Measurements from ENCODE around the gene METTL26.

The METTL26 gene

DNA sequence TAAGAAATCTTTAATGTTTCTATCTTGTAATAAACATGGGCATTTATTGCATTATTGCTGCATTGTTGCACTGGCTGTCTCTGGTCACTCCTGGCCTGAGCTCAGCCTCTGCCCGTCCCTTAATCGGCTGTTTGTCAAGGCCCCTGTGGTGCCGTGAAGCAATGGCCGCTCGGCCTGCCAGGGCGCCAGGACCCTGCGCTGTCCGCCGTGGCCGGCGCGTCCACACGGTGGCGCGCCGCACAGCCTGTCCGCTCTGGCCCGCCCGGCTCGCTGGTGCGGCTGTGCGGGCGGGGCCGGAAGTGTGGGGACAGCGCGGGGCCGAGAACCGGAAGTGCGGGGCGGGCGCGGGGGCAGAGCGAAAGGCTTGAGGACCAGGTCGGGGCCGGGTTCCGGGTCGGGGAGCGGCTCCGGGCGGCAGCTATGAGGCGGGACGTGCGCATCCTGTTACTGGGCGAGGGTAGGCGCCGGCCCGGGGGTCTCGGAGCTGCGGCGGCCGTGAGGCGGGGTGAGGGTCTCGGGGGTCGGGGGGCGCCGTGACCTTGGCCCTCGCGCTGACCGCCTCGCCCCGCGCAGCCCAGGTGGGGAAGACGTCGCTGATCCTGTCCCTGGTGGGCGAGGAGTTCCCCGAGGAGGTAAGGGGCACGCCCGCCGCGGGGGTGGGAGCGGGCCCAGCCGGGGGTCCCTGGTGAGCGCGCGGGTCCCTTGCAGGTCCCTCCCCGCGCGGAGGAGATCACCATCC, 31.8 kb upstream of the METTL26 start, which contains the start of gene RHOT2:
TSS of gene RHOT2 (plus strand) at position 353 of the 739 bp plus-strand sequence. CDS start at position 421, 68 bp downstream.
- Mint-ChIP-seq H3K4me1 (no peaks in the 10 kb centered on the region), H3K27me3 (ENCODE audit: low read depth) (no peaks in the 10 kb centered on the region), H3K27ac (peak within 1 kb of the TSS; percentile 50 to 83 (median 77)), H3K36me3 (ENCODE audit: low read depth) (peaks cover 3% of the 10 kb centered on the region), H3K4me3 (peak within 1 kb of the TSS; percentile 82 to 85 (median 83)), H3K9me3 (no peaks in the 10 kb centered on the region)
- TF ChIP-seq CTCF (IDR thresholded peaks at IDR 0.05; ENCODE audit: unreplicated experiment in 3 of 3) = peak; percentile 84 to 92 (median 92)

- TF ChIP-seq CTCF (IDR thresholded peaks at IDR 0.05; ENCODE audit: unreplicated experiment in 3 of 3) = no peak
- H3K27ac Mint-ChIP-seq = peak overlapping the region; percentile 50 to 83 (median 77)
- H3K4me3 Mint-ChIP-seq = peak overlapping the region; percentile 69 to 76 (median 74)
- H3K27me3 Mint-ChIP-seq (ENCODE audit: low read depth) = no peaks in the 10 kb centered on the region
- no peaks in the 10 kb centered on the region for H3K9me3 Mint-ChIP-seq
- H3K4me1 Mint-ChIP-seq = no peaks in the 10 kb centered on the region
- H3K36me3 Mint-ChIP-seq (ENCODE audit: low read depth) = peaks cover 3% of the 10 kb centered on the region
These were observed 31.1 kb upstream of the METTL26 start for GRCh38 chr16:667113-667779.

DNA sequence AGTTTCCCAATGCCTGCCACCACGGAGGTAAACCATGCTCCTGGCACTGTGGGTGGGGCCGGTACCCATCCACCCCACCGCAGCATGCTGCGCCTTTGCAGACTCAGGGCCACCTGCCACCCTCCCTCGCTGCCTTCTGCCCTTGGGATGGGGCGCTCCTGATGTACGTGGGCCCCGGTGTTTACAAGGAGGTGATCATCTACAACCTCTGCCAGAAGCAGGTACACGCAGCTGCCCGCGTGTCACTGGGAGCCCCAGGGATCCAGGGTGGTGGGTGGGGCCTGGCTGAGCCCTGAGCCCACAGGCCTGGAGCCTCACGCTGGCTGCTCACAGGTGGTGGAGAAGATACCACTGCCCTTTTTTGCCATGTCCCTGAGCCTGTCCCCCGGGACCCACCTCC, 30.5 kb upstream of the METTL26 start:
- TF ChIP-seq CTCF (IDR thresholded peaks at IDR 0.05; ENCODE audit: unreplicated experiment in 3 of 3) = no peak
- no peaks in the 10 kb centered on the region for H3K9me3 Mint-ChIP-seq
- H3K27ac Mint-ChIP-seq = no peak overlapping the region
- peak overlapping the region in 1 of 3 experiments; percentile 50 for H3K4me3 Mint-ChIP-seq
- H3K4me1 Mint-ChIP-seq = no peaks in the 10 kb centered on the region
- H3K36me3 Mint-ChIP-seq (ENCODE audit: low read depth) = peaks cover 3% of the 10 kb centered on the region
- H3K27me3 Mint-ChIP-seq (ENCODE audit: low read depth) = no peaks in the 10 kb centered on the region

DNA sequence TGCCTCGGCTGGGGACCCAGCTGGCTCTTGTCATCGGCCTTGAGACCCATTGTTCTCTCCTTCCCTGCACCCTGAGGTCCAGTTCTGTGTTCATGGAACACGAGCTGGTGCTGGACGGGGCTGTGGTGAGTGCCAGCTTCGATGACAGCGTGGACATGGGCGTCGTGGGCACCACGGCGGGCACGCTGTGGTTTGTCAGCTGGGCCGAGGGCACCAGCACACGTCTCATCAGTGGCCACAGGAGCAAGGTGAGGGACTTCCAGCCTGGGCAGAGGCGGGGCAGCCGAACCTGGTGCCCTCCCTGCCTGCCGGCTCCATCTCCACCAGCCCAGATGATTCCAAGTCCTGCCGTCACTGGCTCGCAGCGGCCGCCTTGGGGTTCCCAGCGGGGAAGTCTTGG, 26.5 kb upstream of the METTL26 start:
- no peak for TF ChIP-seq CTCF (IDR thresholded peaks at IDR 0.05; ENCODE audit: unreplicated experiment in 3 of 3)
- Mint-ChIP-seq H3K9me3 (no peaks in the 10 kb centered on the region), H3K4me3 (no peak overlapping the region), H3K4me1 (no peaks in the 10 kb centered on the region), H3K27ac (no peak overlapping the region), H3K27me3 (ENCODE audit: low read depth) (no peaks in the 10 kb centered on the region), H3K36me3 (ENCODE audit: low read depth) (no peaks in the 10 kb centered on the region)

DNA sequence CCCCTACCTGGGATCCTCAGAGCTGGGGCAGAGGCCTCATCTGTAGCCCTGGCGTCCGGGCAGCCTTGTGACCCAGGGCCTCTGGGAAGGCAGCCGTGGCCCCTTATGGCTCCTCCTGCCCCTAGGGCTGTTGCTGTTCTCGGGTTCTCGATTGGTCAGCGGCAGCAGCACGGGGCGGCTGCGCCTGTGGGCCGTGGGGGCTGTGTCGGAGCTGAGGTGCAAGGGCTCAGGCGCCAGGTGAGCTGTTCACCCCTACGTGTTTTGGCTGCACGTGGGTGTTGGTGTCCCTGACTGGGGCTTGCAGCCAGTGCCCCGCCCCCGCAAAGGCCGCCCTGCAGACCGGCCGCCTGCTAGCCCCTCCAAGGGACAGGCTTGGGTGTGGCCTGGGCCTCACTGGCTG, 26.0 kb upstream of the METTL26 start:
- no peaks in the 10 kb centered on the region for H3K36me3 Mint-ChIP-seq (ENCODE audit: low read depth)
- TF ChIP-seq CTCF (IDR thresholded peaks at IDR 0.05; ENCODE audit: unreplicated experiment in 3 of 3) = no peak
- no peaks in the 10 kb centered on the region for H3K9me3 Mint-ChIP-seq
- H3K27me3 Mint-ChIP-seq (ENCODE audit: low read depth) = no peaks in the 10 kb centered on the region
- no peak overlapping the region for H3K4me3 Mint-ChIP-seq
- H3K4me1 Mint-ChIP-seq = no peaks in the 10 kb centered on the region
- no peak overlapping the region for H3K27ac Mint-ChIP-seq

Measured in nephron (organoid).